PFSK-1 (cell line): ENCODE results near the gene MACROH2A1.

Experiments
- FOXP2 ChIP-seq: optimal IDR thresholded peaks from 2 replicates; pipeline ENCODE3; 2011; ENCODE audit warnings: borderline replicate concordance, control low read depth, inconsistent platforms; ENCODE audit not compliant: insufficient read depth; ENCODE audit errors: extremely low read length, extremely low read depth
- POLR2AphosphoS5 ChIP-seq: IDR thresholded peaks from 2 replicates; pipeline ENCODE4 v1.6.1; 2012; ENCODE audit warnings: low read depth, mild to moderate bottlenecking, control low read depth, low read length, moderate library complexity
- SIN3A ChIP-seq: IDR thresholded peaks from 2 replicates; pipeline ENCODE4 v1.6.1; 2012; ENCODE audit warnings: mild to moderate bottlenecking, low read length, moderate library complexity, borderline replicate concordance; ENCODE audit not compliant: insufficient read depth
- TAF1 ChIP-seq: IDR thresholded peaks from 2 replicates; pipeline ENCODE4 v1.6.1; 2012; ENCODE audit warnings: low read length, control low read depth, borderline replicate concordance; ENCODE audit not compliant: insufficient read depth
- TF ChIP-seq, protein P1 (sequence below), 2 experiments: IDR thresholded peaks; 2 replicates each; pipeline versions ENCODE4 v1.6.1 to v1.8.0; 2011 to 2012; ENCODE audit warnings: low read depth in 2 of 2, low read length in 2 of 2, control low read depth in 1 of 2, inconsistent platforms in 1 of 2, mild to moderate bottlenecking in 1 of 2, moderate library complexity in 1 of 2; ENCODE audit not compliant: insufficient read depth in 1 of 2

The MACROH2A1 gene

DNA sequence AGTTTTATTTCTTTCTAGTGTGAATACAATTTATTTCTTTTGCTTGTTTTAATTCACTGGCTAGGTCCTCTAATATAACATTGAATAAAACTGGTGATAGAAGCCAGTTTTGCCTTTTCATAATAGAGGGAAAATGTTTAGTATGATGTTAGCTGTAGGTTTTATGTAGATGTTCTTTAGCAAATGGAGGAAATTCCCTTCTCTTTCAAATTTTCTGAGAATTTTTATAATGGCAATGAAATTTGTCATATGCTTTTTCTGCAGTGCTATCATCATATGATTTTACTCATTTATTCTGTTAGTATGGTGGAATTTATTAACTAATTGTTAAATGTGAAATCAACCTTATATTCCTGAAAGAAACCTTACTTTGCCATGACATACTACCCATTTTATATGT lies 18.1 kb upstream of the MACROH2A1 start:
- no peak for TF ChIP-seq SIN3A

DNA sequence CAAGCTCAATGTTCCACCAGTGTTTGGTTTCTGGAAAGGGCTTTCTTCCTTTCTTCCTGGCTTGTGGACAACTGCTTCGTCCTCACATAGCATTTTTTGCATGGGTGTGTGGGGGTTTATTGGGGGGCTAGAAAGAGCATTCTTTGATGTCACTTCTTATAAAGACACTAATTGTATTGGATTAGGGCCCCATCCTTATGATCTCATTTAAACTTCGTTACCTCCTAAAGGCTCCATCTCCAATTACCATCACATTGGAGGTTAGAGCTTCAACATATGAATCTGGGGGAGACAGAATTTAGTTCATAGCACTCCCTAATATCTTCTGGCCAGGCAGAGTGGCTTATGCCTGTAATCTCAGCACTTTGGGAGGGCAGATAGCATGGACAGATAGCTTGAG lies 6.1 kb upstream of the MACROH2A1 start:
- TF ChIP-seq SIN3A = no peak
- no peak for TF ChIP-seq TAF1
- no peak for TF ChIP-seq FOXP2
- TF ChIP-seq, protein P1, sequence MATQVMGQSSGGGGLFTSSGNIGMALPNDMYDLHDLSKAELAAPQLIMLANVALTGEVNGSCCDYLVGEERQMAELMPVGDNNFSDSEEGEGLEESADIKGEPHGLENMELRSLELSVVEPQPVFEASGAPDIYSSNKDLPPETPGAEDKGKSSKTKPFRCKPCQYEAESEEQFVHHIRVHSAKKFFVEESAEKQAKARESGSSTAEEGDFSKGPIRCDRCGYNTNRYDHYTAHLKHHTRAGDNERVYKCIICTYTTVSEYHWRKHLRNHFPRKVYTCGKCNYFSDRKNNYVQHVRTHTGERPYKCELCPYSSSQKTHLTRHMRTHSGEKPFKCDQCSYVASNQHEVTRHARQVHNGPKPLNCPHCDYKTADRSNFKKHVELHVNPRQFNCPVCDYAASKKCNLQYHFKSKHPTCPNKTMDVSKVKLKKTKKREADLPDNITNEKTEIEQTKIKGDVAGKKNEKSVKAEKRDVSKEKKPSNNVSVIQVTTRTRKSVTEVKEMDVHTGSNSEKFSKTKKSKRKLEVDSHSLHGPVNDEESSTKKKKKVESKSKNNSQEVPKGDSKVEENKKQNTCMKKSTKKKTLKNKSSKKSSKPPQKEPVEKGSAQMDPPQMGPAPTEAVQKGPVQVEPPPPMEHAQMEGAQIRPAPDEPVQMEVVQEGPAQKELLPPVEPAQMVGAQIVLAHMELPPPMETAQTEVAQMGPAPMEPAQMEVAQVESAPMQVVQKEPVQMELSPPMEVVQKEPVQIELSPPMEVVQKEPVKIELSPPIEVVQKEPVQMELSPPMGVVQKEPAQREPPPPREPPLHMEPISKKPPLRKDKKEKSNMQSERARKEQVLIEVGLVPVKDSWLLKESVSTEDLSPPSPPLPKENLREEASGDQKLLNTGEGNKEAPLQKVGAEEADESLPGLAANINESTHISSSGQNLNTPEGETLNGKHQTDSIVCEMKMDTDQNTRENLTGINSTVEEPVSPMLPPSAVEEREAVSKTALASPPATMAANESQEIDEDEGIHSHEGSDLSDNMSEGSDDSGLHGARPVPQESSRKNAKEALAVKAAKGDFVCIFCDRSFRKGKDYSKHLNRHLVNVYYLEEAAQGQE (IDR thresholded peaks at IDR 0.05; ENCODE audit: insufficient read depth in 1 of 2, low read depth in 2 of 2, low read length in 2 of 2) = no peak
- no peak for TF ChIP-seq POLR2AphosphoS5

DNA sequence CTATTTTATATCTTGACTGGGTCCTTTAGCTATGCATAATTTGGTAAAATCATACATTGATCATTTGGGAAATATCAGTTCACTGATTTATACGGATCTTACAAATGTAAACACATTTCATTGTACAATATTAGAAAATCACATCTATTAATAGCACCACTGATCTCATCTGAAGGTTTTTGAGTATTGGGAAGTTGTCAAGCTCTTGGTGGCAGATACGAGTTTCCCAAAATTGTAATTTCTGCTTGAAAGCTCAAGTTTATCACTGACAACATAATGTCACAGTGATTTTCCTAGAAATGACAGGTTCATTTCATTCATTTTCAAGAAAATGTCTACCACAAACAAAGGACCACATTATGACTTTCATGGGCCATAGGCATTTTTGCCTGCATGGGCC lies 3.0 kb upstream of the MACROH2A1 start:
- TF ChIP-seq, protein P1 (IDR thresholded peaks at IDR 0.05; ENCODE audit: insufficient read depth in 1 of 2, low read depth in 2 of 2, low read length in 2 of 2) = no peak
- TF ChIP-seq FOXP2 = no peak
- TF ChIP-seq TAF1 = no peak

DNA sequence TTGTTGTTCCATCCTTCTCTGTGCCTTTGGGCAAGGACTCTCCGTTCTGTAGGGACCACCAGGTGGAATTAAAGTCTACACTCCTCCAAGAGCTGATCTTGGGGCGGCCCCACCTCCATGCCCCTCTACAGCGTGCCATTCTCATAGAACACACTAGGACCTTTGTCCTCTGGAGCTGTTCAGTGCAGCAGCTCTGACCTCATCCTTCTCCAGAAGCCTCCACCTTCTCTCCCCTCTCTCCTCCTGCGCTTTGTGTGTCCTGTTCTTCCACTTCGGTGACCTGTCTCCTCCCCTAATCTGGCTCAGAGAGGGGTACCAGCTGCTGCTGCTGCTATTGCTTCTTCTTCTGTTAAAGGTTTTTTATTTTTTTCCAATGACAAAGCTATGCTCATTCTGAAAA lies 1.8 kb upstream of the MACROH2A1 start:
- TF ChIP-seq SIN3A = no peak
- no peak for TF ChIP-seq TAF1
- no peak for TF ChIP-seq FOXP2
- TF ChIP-seq POLR2AphosphoS5 = no peak
- TF ChIP-seq, protein P1 (IDR thresholded peaks at IDR 0.05; ENCODE audit: insufficient read depth in 1 of 2, low read depth in 2 of 2, low read length in 2 of 2) = no peak

DNA sequence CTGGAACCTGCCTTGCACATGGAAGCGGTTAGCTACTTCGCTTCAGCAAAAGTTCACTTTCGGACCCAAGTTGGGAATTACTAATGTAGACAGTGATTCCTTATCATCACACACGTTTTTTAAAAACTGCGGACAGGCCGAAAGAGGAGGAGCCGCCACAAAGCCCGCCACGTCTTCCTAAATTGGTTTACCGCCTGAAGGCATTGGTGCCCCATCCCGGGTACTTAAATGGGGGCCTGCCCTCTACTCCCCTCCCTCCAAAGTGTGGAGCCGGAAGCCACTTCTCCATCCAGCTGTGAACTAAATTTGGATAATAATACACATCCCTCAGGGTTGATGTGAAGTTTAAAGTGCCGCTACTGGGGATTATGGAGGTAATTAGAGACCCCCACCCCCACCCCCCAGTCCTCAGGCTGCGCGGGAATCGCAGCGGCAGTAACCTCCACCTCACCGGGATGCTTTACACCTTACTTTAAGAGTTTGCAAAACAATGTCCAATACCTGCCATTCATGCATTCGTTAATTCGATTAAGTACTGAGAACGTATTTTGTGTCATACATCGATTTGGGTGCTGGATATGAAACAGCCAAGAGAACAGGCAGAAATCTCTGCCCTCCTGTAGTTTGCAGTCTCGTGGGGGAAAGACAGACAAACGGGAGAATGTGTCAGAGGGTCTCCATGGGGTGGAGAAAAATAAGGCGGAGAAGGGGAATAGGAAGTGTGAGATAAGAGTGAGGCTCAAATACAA lies 937 bp upstream of the MACROH2A1 start:
- TF ChIP-seq, protein P1 (IDR thresholded peaks at IDR 0.05; ENCODE audit: insufficient read depth in 1 of 2, low read depth in 2 of 2, low read length in 2 of 2) = no peak
- TF ChIP-seq POLR2AphosphoS5 = no peak
- TF ChIP-seq FOXP2 = no peak
- no peak for TF ChIP-seq TAF1
- TF ChIP-seq SIN3A = no peak
